GM18861 (cell line): ENCODE measurements around the gene SHISA7.

Experiments
- ATAC-seq: cut with Tn5 transposase; IDR thresholded peaks from one replicate; pipeline ENCODE4 v1.9.1; 2021; ENCODE audit not compliant: unreplicated experiment

SHISA7 gene

DNA sequence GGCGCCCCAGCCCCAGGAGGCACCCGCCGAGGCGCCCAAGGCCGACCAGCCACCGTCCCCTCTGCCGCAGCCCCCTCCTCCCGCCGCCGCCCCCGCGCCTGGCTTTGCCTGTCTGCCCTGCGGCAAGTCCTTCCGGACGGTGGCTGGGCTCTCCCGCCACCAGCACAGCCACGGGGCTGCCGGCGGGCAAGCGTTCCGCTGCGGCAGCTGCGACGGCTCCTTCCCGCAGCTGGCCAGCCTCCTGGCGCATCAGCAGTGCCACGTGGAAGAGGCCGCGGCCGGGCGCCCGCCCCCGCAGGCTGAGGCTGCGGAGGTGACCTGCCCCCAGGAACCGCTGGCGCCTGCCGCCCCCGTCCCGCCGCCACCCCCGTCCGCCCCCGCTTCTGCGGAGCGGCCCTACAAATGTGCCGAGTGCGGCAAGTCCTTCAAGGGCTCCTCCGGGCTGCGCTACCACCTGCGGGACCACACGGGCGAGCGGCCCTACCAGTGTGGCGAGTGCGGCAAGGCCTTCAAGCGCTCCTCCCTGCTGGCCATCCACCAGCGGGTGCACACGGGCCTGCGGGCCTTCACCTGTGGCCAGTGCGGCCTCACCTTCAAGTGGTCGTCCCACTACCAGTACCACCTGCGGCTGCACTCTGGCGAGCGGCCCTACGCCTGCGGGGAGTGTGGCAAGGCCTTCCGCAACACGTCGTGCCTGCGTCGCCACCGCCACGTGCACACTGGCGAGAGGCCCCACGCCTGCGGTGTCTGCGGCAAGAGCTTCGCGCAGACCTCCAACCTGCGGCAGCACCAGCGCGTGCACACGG, 39.3 kb upstream of the SHISA7 start:
- ATAC-seq, result no peak

DNA sequence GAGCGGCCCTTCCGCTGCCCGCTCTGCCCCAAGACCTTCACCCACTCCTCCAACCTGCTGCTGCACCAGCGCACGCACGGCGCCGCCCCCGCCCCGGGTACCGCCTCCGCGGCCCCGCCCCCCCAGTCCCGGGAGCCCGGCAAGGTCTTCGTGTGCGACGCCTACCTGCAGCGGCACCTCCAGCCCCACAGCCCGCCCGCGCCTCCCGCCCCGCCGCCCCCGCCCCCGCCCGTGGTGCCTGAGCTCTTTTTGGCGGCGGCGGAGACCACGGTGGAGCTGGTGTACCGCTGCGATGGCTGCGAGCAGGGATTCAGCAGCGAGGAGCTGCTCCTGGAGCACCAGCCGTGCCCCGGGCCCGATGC, 38.7 kb upstream of the SHISA7 start:
- no peak for ATAC-seq

DNA sequence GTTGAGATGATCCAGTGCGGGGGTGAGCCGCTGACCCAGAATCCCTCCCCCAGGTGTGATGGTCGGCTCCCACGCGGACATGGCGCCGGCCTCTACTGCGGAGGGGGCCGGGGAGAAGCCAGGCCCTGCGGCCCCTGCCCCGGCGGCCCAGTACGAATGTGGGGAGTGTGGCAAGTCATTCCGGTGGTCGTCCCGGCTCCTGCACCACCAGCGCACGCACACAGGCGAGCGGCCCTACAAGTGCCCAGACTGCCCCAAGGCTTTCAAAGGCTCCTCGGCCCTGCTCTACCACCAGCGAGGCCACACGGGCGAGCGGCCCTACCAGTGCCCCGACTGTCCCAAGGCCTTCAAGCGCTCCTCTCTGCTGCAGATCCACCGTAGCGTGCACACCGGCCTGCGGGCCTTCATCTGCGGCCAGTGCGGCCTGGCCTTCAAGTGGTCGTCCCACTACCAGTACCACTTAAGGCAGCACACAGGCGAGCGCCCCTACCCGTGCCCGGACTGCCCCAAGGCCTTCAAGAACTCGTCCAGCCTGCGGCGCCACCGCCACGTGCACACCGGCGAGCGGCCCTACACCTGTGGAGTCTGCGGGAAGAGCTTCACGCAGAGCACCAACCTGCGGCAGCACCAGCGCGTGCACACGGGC, 38.2 kb upstream of the SHISA7 start:
- no peak for ATAC-seq

DNA sequence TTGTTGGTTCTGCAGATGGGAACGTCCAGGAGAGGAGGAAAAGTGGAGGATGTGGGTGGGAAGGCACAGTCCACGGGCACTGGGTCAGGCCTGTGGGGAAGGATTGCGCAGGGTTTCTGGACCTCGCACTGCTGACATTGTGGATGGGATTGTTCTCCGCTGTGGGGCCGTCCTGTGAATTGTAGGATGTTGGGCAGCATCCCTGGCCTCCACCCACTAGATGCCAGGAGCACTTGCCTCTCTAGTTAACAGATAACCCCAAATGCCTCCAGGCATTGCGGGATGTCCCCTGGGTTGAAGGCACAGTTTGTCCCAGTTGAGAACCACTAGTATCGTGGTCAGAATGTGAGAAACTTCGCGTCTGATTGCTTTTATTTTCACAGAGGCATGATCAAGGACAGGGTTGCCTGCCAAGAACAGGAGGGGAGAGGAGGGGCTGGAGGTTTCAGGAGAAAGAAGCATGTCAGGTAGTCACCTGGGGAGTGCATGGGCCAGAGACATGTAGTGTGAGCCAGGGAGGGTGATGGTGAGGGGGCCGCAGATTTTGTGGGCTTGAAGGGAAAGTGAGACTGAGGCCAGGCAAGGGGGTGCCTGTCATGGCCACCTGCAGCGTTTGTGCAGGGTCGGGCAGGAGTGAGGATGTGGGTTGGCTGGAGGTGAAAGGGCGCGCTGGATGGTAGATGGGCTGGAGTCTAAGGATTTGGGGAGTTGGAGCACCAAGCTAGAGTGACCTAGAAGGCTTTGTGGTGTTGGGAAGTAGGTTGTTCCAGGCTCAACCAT, 36.5 kb upstream of the SHISA7 start:
- ATAC-seq, result no peak

GRCh38 chr19:55479045-55479444, 35.9 kb upstream of the SHISA7 start:
- no peak for ATAC-seq

DNA sequence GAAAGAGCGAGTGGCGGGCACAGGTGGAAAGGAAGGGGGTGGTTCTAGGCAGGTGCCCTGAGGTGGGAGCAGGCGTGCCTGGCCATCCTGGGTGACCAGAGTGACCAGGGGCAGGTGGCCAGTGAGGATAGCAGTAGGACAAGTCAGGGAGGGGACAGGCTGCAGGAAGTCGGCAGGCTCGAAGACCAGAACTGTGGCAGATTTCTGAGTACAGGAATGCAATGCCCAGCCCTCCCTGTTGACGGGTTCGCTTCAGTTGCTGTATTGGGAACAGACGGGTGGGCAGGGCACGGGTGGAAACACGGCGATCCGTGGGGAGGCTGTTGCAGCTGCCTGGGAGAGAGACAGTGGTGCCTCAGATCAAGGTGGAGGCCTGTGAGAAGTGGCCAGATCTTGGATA, 35.3 kb upstream of the SHISA7 start:
- ATAC-seq, result no peak

GRCh38 chr19:55477905-55478304, 34.8 kb upstream of the SHISA7 start:
- no peak for ATAC-seq

GRCh38 chr19:55476100-55476775, 33.1 kb upstream of the SHISA7 start, which contains the start of gene ZNF628:
ZNF628 (plus strand) TSS chr19:55476617; CDS start chr19:55479911, 3,294 bp downstream.
- ATAC-seq, result peak; percentile 82

GRCh38 chr19:55474269-55475265, 31.5 kb upstream of the SHISA7 start:
- ATAC-seq, result no peak

- ATAC-seq, result no peak
Observed at GRCh38 chr19:55473225-55474012, 30.3 kb upstream of the SHISA7 start.

DNA sequence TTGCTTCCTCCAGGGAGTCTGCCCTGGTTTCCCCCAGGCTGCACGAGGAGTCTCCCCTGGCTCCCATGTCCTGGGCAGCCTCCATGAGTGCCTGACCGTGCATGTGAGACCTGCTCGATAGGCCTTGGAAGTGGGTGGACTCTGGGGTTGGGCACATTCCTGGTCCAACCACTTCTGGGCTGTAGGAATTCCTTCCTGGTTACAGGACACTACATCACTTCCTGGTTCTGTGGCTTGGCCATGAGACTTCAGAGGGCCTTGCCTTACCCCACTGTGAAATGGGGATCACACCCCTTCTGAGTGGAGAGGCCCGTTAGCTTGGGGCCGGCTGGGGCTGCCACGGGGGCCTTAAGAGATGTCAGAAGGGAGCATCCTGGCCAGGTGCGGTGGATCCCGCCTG, 29.4 kb upstream of the SHISA7 start:
- ATAC-seq, result no peak

DNA sequence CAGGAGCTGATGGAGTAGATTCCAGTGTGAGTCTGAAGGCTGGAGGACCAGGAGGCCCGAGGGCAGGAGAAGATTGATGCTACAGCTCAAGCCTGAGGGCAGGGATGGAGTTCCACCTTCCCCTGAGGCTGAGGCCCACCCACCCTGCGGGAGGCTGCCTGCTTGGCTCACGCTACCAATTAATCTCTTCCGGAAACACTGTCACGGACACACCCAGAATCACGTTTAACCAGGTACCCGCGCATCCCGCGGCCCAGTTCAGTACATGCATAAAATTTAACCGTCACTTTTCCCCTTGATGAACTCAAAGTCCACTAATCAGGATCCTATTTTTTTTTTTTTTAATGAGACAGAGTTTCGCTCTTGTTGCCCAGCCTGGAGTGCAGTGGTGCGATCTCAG, 28.2 kb upstream of the SHISA7 start:
- ATAC-seq, result no peak

DNA sequence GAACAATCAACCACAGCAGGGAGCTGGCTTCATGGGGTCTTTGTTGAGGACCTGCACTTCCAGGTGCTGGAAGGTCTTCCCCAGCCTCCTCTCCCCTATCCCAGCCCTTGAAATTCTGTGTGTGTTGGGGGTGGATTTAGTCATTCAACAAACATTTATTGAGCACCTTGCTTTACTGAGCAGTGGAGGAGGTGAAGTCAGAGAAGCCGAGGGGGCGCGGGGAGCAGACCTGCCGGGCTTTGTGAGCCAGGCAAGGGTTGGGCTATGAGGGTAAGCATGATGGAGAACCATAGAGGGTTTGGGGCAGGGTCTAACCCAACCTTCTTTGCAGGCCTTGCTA, 24.9 kb upstream of the SHISA7 start:
- no peak for ATAC-seq

GRCh38 chr19:55467236-55468053, 24.3 kb upstream of the SHISA7 start:
- ATAC-seq, result no peak

GRCh38 chr19:55466241-55466614, 23.1 kb upstream of the SHISA7 start:
- ATAC-seq, result no peak

- no peak for ATAC-seq
Observed at GRCh38 chr19:55465460-55466240, 22.6 kb upstream of the SHISA7 start.

GRCh38 chr19:55464662-55465054, 21.6 kb upstream of the SHISA7 start, which contains the start of gene C19orf85:
C19orf85 (minus strand) TSS chr19:55464751; CDS start chr19:55464554, 197 bp downstream.
- no peak for ATAC-seq
